A673 (cell line): ENCODE data around the gene GALNTL6.

Experiments used
- CTCF ChIP-seq: fragments of 300-800, 200-600 bp; sonication (generic); conservative IDR thresholded peaks from 2 replicates; pipeline ENCODE4 v1.5.1; 2017; ENCODE audit warnings: low read depth, mild to moderate bottlenecking, antibody characterized with exemption, low read length, moderate library complexity, mixed read lengths
- EZH2 ChIP-seq: fragments of 200-600 bp; sonication (generic); IDR thresholded peaks from 2 replicates; pipeline ENCODE4 v1.6.1; 2017; ENCODE audit warnings: borderline replicate concordance, low read depth, mild to moderate bottlenecking, mixed read lengths, antibody characterized with exemption, low read length; ENCODE audit not compliant: poor library complexity, severe bottlenecking

GRCh38 chr4:171812333-171812664 lies 905 bp upstream of the GALNTL6 start:
- no peak for TF ChIP-seq CTCF
- TF ChIP-seq EZH2: no peak
